Natural killer cell (primary cell): ENCODE data around the gene XAB2. TPM values are rescaled to one million over a fixed set of nuclear protein-coding genes. Genes with fewer than 3 reads are reported as not detected.
A peak's percentile ranks its signal among the peaks of the same experiment; 100 is the strongest.

Experiments
- ATAC-seq, 3 donors: fragments of 150-1000 bp in 2 of 3; fragments of 200-7000 bp in 1 of 3; cut with Tn5 transposase; 1 replicate in 1 of 3; 2 replicates in 2 of 3; pipeline ENCODE4 v1.10.0; 2021; ENCODE audit warnings: mild to moderate bottlenecking in 2 of 3, moderate library complexity in 2 of 3
- DNase-seq, 2 donors: peaks; one replicate each; pipeline versions ENCODE4 v3.0.0 to v3.0.0-alpha.2; 2013 to 2021; ENCODE audit warnings: mixed read lengths in 1 of 2
- H3K27ac ChIP-seq: one replicate; pipeline ENCODE4 v1.5.1; 2013; ENCODE audit warnings: mild to moderate bottlenecking, low read length
- H3K27me3 ChIP-seq: one replicate; pipeline ENCODE4 v1.6.1; 2013; ENCODE audit warnings: low read length; ENCODE audit not compliant: control insufficient read depth, insufficient read depth
- H3K36me3 ChIP-seq: one replicate; pipeline ENCODE4 v1.6.1; 2013; ENCODE audit warnings: low read length; ENCODE audit not compliant: control insufficient read depth, insufficient read depth
- H3K4me1 ChIP-seq: one replicate; pipeline ENCODE4 v1.6.1; 2013; ENCODE audit warnings: low read length; ENCODE audit not compliant: control insufficient read depth, insufficient read depth
- H3K4me3 ChIP-seq: one replicate; pipeline ENCODE4 v1.5.1; 2013; ENCODE audit warnings: low read length
- H3K9me3 ChIP-seq: one replicate; pipeline ENCODE4 v1.6.1; 2013; ENCODE audit warnings: low read length; ENCODE audit not compliant: control insufficient read depth, insufficient read depth
- H3K27ac Mint-ChIP-seq, 2 donors: one replicate each; pipeline ENCODE4 v1.8.0; 2022; ENCODE audit warnings: mild to moderate bottlenecking in 2 of 2, mixed read lengths in 2 of 2, moderate library complexity in 1 of 2
- H3K27me3 Mint-ChIP-seq, 2 donors: one replicate each; pipeline ENCODE4 v1.8.0; 2022; ENCODE audit warnings: low read depth in 2 of 2, mixed read lengths in 2 of 2
- H3K36me3 Mint-ChIP-seq: one replicate; pipeline ENCODE4 v1.8.0; 2022; ENCODE audit warnings: mixed read lengths
- H3K4me1 Mint-ChIP-seq, 2 donors: one replicate each; pipeline ENCODE4 v1.8.0; 2022; ENCODE audit warnings: mixed read lengths in 2 of 2
- H3K4me3 Mint-ChIP-seq: one replicate; pipeline ENCODE4 v1.8.0; 2022; ENCODE audit warnings: mild to moderate bottlenecking, moderate library complexity, mixed read lengths
- H3K9me3 Mint-ChIP-seq, 2 donors: one replicate each; pipeline ENCODE4 v1.8.0; 2022; ENCODE audit warnings: mixed read lengths in 2 of 2
- CTCF ChIP-seq: fragments of 200-600 bp; IDR thresholded peaks from one replicate; pipeline ENCODE4 v1.8.0; 2022; ENCODE audit warnings: antibody characterized with exemption
- WGBS: methylation state at CpG from one replicate; pipeline ENCODE4 v1.1.7; 2013; ENCODE audit warnings: missing lambda C conversion rate; ENCODE audit not compliant: insufficient coverage; 5-methylcytosine and 5-hydroxymethylcytosine counted together
- intact Hi-C: fragments of 100-400 bp; cut with micrococcal nuclease; formaldehyde crosslinking; loops from one replicate; pipeline ENCODE4 v1.14.2; 2022
- total RNA-seq, 4 donors: library from RNA; stranded (reverse); fragments of 120-200 nt in 1 of 4; gene quantifications; one replicate each; pipeline versions ENCODE4 v1.2.3 to v1.2.4, GENCODE V29; 2013 to 2022

Gene XAB2
- total RNA-seq, 3 donors from 2014 or later (not counting 1 experiment from before 2014, with no cell fraction given), result 60.2 to 70.8 (median 67.7) TPM

- H3K27ac Mint-ChIP-seq, result peak overlapping the region in 1 of 2 donors; percentile 72
- H3K9me3 Mint-ChIP-seq, result no peaks in the 10 kb centered on the region
- WGBS, result 68% methylated on average over 8 of the region's 8 CpGs
- no peaks in the 10 kb centered on the region for H3K36me3 Mint-ChIP-seq
- DNase-seq, result no peak
- intact Hi-C loops, result no loop called here
- Histone ChIP-seq H3K27me3 (no peaks in the 10 kb centered on the region), H3K36me3 (no peaks in the 10 kb centered on the region), H3K4me3 (no peak overlapping the region), H3K27ac (no peak overlapping the region), H3K9me3 (no peaks in the 10 kb centered on the region), H3K4me1 (peaks cover 25% of the 10 kb centered on the region)
- no peak for ATAC-seq
- H3K27me3 Mint-ChIP-seq, result no peaks in the 10 kb centered on the region
- TF ChIP-seq CTCF, result no peak
- H3K4me3 Mint-ChIP-seq, result no peak overlapping the region
- peaks cover 5 to 10% of the 10 kb centered on the region in 2 donors for H3K4me1 Mint-ChIP-seq
These were observed 26.2 kb upstream of the XAB2 start for GRCh38 chr19:7655581-7655980.

DNA sequence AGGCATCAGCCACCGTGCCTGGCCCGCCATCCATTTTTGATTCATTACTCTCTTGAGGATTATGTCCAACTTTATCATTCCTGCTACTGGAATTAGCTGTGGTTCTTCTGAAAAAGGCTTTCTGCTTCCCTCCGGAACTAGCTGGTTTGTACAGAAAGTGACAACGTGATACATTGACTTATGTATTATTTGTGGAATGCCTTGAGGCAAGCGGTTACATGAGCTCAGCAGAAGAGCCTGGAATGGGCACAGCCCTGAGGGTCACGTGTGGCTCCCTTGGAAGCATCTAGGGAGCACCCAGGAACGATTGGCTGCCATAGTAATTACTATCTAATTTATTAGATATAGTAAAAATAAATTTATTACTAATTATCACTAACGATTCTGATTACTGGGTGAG is 25.1 kb upstream of the XAB2 start:
- no peaks in the 10 kb centered on the region for H3K27me3 Mint-ChIP-seq
- Histone ChIP-seq H3K27ac (no peak overlapping the region), H3K4me1 (peaks cover 25% of the 10 kb centered on the region), H3K9me3 (no peaks in the 10 kb centered on the region), H3K4me3 (no peak overlapping the region), H3K36me3 (no peaks in the 10 kb centered on the region), H3K27me3 (no peaks in the 10 kb centered on the region)
- H3K36me3 Mint-ChIP-seq, result no peaks in the 10 kb centered on the region
- intact Hi-C loops, result no loop called here
- H3K4me3 Mint-ChIP-seq, result no peak overlapping the region
- H3K9me3 Mint-ChIP-seq, result no peaks in the 10 kb centered on the region
- H3K4me1 Mint-ChIP-seq, result peaks cover 5 to 10% of the 10 kb centered on the region in 2 donors
- DNase-seq (no peak), ATAC-seq (no peak)
- TF ChIP-seq CTCF, result no peak
- 89% methylated on average over 6 of the region's 8 CpGs for WGBS
- no peak overlapping the region for H3K27ac Mint-ChIP-seq

DNA sequence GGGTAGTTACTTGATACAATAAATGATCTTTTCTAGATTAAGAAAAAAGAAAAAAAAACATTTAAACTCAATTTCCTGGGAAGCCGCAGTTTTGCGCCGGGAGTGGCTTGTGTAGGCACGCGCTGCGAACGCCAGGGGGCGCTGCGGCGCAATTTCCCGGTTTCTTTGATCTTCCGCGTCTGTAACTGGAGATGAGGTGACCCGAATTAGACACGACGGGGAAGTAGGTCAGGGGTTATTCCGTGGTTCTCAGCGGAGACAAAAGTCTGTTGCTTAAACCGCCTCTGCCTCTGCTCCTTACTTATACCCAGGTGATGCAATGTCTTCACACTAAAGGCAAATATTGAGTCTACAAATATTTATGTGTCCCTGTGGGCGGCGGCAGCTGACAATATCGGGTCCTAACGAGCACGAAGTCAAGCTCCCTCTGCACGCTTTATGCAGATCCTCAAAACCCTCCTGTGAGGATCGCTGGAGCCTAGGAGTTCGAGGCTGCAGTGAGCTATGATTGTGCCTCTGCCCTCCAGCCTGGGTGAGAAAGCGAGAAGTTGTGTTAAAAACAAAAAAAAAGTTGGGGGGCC is 22.8 kb upstream of the XAB2 start:
- ATAC-seq (peak; percentile 91 to 92 (median 92)), DNase-seq (peak; percentile 87 to 94)
- H3K36me3 Mint-ChIP-seq, result no peaks in the 10 kb centered on the region
- Histone ChIP-seq H3K36me3 (peaks cover 3% of the 10 kb centered on the region), H3K27ac (peak overlapping the region; percentile 58), H3K27me3 (no peaks in the 10 kb centered on the region), H3K4me3 (peak overlapping the region; percentile 13), H3K4me1 (peaks cover 10% of the 10 kb centered on the region), H3K9me3 (no peaks in the 10 kb centered on the region)
- peaks cover 5 to 10% of the 10 kb centered on the region in 2 donors for H3K4me1 Mint-ChIP-seq
- H3K9me3 Mint-ChIP-seq, result no peaks in the 10 kb centered on the region
- H3K27ac Mint-ChIP-seq, result peak overlapping the region; percentile 82 to 91
- no peaks in the 10 kb centered on the region for H3K27me3 Mint-ChIP-seq
- intact Hi-C loops, result loop anchor here (1.0 kb wide), 2 partner anchors 29 to 147 kb away; no protein-coding TSS in a partner anchor
- 5% methylated on average over 28 of the region's 28 CpGs for WGBS
- H3K4me3 Mint-ChIP-seq, result peak overlapping the region; percentile 83
- TF ChIP-seq CTCF, result peak; percentile 98

DNA sequence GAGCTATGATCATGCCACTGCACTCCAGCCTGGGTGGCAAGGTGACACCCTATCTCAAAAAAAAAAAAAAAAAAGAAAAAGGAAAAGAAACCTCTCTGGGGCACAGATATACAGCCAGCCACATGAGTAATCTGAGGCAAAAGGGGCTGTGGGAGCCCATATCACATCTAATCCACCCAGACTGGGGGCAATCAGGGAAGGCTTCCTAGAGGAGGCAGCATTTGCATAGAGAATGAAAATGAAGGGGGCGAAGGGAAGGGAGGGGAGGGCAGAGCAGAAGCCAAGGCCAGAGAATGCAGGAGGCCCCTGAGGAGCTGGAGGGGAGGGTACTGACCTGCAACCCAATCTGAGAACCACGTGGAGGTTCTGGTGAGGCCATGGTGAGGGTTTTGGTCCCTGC is 20.8 kb upstream of the XAB2 start:
- Mint-ChIP-seq H3K27me3 (no peaks in the 10 kb centered on the region), H3K27ac (no peak overlapping the region), H3K4me3 (no peak overlapping the region), H3K4me1 (peaks cover 5 to 16% of the 10 kb centered on the region in 2 donors), H3K36me3 (no peaks in the 10 kb centered on the region), H3K9me3 (no peaks in the 10 kb centered on the region)
- Histone ChIP-seq H3K36me3 (peaks cover 6% of the 10 kb centered on the region), H3K27ac (no peak overlapping the region), H3K4me3 (no peak overlapping the region), H3K9me3 (no peaks in the 10 kb centered on the region), H3K4me1 (peaks cover 10% of the 10 kb centered on the region), H3K27me3 (no peaks in the 10 kb centered on the region)
- no peak for TF ChIP-seq CTCF
- ATAC-seq, result no peak
- intact Hi-C loops, result no loop called here
- DNase-seq, result no peak
- WGBS, result 53% methylated on average over 2 of the region's 2 CpGs
